GM18861 (cell line): Measurements from ENCODE around the gene SPATA13.

Experiments used
- ATAC-seq: cut with Tn5 transposase; IDR thresholded peaks from one replicate; pipeline ENCODE4 v1.9.1; 2021; ENCODE audit not compliant: unreplicated experiment

The SPATA13 gene

DNA sequence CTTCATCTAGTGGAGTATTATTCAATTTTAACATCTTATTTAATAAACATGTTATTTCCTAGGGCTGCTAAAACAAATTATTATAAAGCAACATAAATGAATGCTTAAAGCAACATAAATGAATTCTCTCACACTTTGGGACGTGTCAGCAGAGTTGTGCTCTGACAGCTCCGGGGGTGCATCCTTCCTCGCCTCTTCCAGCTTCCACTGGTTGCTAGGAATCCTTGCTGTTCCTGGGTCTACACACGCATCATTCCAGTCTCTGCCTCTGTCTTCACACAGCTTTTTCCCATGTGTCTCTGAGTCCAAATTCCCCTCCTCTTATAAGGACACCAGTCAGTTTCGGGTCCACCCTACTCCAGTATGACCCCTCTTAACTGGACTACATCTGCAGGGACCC lies 21.6 kb upstream of the SPATA13 start:
- ATAC-seq: no peak

DNA sequence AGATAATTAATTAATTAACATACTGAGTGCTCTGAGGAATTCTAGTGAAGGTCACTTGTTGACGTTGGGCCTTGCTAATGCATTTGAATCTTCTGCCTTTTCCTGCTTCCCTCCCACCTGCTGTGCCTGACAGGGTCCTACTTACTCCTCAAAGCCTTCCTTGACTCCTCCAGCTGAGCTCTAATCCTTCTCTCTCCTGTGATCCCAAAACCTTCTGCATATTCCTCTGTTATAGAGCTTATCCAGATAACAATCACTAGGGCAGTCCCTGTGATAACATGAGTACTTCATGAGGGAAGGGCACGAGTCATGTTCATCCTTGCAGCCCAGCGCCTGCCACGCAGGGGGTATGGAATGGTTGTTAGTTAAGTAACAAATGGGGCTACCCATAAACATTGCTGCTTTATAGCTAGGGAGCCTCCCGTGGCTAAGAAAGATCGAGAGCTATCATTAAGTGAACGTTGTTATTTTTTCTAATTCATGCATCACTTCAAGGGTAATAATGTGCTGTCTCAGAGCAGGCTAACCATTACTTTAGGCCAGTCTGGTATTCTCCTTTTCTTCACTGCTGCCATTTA lies 19.1 kb upstream of the SPATA13 start:
- no peak for ATAC-seq

DNA sequence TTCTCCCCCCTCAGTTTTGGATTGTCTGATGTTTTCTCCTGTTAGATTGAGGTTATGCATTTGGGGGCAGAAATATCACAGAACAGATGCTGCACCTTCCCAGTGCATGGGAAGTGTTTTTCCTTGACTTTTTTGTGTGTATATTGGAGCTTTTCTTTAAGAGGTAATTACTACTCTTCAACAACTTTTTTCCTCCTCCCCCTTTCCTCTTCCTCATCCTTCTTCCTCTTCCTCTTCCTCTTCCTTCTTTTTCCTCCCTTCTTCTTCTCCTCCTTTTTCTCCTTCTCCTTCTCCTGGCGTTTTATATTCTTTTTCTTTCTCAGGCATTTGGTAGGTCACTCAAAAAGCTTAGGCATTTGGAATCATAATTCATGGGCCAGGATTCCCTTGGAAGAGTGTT lies 18.1 kb upstream of the SPATA13 start:
- no peak for ATAC-seq

DNA sequence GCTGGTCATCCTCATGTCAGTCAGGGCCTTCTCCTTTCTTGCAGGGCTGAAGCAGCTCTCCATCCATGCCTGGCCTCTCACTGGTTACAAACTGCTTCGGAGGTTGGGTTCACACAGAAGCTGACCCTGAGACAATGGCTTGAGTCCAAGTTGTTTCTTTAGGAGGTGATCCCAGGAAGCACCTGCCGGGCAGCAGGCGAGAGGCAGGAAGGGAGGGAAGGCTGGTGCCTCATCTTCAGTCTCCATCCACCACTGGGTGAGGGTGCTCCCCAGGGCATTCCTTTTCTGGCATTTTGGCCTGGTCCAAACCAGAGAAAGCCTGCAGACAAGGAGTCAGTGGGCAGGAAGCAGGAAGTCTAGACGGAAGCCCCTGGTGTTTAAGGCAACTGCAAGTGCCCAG lies 17.6 kb upstream of the SPATA13 start:
- no peak for ATAC-seq

DNA sequence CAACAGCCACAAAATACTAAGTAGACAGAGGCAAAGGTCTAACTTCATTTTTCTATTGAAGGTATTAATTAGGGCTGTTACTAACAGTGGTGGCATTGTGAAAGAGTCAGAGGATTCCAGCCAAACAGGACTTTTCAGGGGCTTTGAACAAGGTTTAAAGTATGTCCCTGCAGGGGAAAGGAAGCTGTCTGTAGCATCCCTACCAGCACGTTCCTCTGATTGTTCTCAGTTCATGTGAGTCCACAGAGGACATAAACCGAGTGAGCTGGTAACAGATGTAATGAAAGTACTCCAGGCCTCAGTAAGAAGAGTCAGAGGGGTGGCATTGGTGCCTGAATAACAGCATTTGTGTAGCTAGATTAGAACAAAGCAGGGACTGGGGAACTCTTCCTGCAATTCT lies 15.3 kb upstream of the SPATA13 start:
- no peak for ATAC-seq

DNA sequence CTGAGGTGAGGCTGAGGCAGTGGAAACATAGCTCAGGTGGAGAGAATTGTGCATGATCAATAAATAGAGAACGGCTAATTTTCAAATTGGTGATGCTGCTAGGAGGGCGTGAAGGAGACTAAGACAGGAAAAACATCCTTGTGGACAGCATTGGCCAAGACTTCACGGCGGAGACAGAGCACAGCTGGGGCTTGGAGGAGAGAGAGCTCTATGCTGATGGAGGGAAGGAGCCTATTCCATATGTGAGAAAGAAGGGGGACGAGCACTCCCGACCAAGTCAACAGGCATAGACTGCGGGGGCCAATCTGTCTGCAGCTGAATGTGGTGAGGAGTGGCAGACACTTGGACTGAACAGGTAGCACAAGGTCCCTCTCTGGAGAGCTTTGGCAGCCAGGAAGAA lies 14.8 kb upstream of the SPATA13 start:
- ATAC-seq: no peak

DNA sequence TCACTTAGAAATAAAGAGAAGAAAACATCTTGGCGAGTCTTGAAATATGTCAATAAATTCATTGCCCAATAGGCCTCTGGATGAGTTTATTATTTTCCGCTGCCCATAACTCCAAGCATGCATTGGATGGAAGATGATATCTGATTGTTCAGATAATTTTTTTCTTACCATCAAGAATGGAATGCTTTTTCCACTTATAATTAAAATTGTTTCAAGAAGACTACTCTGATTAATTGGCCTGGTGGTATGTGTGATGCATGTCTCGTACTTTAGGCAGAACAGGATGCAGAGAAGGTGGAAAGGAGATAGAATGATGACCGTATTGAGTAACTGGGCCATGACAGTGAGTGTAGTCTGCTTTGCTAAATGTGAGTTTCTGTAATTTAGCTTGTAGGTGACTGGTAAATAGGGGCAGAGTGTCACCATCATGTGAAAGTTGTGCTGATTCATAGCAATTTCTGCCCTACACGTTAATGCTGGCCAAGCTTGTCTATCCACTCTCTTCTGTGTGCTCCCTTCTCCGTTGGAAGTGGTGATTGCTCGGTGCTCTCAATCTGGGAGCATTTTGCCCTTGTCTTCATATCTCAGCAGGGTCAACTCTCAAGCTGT lies 13.5 kb upstream of the SPATA13 start:
- no peak for ATAC-seq

DNA sequence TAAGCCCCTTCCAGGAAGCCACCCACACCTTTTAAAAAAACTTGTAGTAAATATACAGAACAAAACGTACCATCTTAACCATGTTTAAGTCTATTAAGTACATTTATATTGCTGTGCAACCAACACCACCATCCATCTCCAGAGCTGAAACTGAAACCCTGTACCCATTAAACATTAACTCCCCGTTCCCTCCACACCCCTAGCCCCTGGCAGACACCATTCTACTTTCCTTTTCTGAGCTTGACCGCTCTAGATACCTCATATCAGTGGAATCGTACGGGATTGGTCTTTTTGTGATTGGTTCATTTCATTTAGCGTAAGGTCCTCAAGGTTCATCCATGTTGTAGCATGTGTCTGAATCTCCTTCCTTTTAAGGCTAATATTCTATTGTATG lies 13.0 kb upstream of the SPATA13 start:
- ATAC-seq: peak; percentile 79

DNA sequence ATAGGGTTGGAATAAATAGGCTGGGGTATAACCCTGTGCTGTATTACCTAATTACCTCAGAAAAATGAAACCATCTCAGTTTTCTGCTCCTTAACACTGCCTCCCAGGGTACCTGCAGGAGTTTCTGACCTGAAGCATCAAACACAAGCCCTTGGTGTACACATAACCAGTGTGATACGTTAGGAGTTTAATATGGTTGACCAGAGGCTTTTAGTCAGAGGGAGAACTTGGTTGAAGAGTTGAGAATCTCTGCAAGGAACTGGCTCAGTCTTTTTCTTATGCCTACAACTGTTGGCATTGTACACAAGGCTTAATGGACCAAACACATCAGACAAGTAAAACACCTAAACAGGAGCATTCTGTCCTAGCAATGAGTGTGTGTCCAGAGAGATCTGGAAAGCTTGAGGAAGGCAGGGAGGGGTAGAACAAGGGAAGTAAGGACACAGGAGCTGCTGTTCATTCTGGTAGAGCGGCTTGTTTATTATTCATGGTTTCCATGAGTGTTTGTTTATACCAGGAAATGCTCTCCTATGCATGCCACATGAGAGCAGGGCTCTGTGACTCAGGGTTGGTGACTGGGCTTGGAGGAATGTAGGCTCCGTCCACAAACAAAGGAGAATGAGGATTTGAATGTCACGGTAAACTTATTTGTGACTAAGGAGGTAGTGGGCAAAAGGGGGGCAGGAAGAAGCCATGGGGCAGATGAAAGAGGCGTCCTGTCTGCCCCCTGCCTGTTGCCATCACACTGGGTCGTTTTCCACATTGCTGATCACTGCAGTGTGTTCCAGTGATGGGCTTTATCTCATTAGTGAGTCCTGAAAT lies 11.9 kb upstream of the SPATA13 start:
- ATAC-seq: no peak

DNA sequence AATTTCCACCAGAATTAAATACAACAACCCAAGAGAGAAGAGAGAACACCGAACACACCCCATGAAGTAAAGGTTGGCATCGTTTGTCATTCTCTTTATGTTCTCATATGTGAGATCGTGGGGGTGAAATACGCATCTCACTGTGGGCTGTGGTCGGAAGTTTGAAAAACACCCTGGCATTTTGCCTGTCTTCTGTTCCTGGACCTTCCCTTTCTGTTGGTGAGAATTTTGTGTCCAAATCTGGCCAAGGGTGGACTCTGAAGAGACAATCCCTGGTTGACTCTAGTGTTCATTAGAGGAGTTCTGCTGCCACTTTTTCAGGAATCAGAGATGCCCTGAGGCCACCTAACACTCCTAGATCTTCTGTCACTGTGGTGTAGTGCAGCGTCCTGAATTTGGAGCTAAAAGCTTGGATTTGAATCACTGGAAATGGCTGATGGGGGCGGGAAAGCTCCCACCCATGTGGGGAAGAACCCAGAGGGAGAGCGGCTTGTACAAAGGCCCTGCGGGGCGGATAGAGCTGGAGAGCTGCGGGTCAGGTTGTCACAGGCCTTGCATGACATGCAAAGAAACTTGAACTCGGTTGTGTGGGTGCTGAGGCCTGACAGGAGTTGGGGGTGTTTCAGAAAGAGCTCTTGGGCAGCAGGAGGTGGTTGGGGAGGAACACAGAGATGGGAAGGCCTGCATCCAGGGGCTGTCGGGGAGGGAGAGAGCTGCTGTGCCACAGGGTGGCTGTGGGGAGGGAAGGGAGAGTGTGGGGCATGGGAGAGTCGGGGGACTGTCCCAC lies 11.1 kb upstream of the SPATA13 start:
- no peak for ATAC-seq

DNA sequence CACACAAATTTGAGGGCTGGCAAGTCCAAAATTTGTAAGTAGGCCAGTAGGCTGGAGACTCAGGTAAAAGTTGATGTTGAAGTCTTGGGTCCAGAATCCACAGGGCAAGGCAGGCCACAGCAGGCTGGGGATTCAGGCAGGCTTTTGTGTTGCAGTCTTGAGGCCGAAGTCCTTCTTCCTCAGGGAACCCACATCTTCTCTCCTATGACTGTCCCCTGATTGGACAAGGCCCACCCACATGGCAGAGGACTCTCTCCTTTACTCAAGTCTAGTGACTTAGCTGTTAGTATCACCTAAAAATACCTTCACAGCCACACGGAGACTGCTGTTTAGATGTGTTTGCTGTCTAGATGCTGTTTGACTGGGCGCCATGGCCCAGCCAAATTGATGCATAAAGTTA lies 9.9 kb upstream of the SPATA13 start:
- ATAC-seq: no peak

DNA sequence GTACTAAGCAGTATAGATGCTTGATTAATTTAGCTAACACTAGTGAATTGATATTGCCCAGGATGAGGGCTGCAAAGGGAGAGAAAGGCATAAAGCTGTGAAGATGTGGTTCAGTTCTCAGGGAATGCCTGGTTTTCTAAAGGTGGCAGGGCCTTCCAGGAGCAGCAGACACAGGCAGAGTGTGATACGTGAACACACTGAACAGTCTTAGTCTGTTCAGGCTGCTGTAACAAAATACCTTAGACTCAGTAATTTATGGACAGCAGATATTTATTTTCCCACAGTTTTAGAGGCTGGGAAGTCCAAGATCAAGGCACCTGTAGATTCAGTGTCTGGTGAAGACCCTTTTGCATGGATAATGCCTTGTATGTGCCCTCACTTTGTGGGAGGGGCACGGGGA lies 8.7 kb upstream of the SPATA13 start:
- ATAC-seq: no peak

DNA sequence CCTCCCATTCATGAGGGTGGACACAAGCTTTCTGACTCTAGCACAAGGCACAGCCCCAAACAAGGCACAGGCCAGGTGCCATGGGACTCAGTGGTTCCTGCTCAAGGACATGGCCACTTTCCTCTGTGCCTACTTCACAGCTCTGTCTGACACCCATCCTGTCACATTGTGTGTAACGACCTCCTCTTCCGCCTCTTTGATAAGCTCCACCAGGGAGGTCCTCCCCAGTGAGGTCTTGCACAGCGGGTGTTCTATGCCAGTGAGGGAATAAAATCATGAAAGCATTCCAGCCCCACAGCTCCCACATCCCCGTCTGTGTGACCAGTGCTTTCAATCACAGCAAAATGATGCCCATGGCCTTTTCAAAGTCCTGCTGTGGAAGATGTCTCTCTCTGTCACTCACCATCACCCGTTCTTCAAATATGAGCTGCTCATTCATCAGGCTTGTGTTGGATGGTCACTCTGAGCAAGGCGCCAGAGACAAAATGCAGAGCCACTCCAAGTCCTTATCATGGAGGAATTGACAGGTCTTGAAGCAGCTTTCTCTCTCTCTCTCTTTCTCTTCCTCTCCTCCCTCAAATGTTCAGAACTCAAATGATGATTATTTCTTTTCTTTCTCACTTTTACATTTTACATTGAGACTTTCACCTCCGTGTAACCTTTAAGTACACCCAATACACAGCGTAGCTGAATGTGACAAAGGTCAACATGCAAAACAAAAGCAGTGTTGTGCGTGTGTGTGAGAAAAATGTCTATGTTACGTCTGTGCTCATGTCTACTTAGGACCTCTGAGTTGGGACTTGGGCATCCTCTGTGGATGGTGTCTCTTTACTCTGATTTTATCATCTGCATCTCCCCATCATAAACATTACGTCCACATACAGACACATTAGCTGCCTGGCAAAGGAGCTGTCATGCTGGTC lies 8.0 kb upstream of the SPATA13 start:
- no peak for ATAC-seq

DNA sequence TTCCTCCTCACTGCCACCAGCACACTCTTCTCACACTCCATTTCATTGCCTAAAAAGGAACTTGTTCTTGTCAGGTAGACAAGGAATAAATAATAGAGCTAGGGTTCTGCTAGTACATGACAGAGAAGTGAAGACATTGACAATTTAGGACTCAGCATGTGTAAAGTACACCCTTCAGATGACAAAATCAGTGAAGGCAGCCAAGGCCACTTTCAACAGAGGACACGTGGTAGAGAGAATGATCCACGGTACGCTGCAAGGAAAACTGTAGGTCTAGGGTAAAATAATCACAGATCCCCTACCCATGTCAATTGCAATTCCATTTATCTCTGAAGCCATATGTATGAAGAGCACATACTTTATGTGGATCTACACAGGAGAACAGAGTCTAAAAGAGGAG lies 7.2 kb upstream of the SPATA13 start:
- ATAC-seq: no peak

DNA sequence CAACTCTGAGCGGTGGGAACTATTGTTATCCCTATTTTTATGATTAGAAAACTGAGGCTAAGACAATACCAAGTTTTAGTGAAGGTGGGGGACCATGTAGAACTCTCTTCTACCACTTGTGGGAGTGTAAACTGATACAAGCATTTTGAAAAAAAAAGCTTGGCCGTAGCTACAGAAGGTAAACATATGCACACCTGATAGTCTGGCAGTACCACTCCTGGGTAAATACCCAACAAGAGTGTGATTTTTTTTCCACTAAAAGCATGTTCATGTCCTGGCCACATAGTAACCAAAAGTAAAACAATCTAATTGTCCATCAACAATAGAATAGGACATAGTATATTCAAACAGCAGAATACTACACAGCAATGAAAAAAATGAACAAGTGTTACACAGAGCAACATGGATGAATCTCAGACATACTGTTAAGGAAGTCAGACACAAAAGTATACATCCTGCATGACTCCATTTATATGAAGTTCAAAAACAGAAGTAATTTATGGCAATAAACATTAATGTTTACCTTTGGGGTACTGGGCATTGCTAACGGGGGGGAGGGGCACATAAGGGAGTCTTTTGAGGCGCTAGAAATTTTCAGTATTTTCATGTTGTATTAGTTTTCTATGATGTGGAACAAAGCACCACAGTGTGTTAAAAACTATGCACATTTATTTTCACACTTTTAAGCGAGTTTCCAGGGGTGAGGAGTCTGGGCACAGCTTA lies 6.4 kb upstream of the SPATA13 start:
- ATAC-seq: no peak

DNA sequence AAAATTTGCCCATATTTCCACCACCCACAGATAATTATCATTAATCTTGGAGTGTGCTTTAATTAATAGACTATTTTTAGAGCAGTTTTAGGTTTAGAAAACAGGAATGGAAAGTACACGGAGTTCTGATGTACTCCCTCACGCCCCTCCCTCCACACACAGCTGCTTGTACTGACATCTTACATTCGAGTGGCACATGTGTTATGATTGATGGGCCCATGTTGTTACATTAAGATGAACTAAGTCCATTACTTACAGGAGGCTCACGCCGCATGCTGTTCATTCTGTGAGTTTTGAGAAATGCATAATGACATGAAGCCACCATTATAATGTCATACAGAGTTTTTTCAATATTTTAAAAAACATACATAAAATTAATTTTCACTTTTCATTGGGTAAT lies 1.2 kb upstream of the SPATA13 start:
- no peak for ATAC-seq

DNA sequence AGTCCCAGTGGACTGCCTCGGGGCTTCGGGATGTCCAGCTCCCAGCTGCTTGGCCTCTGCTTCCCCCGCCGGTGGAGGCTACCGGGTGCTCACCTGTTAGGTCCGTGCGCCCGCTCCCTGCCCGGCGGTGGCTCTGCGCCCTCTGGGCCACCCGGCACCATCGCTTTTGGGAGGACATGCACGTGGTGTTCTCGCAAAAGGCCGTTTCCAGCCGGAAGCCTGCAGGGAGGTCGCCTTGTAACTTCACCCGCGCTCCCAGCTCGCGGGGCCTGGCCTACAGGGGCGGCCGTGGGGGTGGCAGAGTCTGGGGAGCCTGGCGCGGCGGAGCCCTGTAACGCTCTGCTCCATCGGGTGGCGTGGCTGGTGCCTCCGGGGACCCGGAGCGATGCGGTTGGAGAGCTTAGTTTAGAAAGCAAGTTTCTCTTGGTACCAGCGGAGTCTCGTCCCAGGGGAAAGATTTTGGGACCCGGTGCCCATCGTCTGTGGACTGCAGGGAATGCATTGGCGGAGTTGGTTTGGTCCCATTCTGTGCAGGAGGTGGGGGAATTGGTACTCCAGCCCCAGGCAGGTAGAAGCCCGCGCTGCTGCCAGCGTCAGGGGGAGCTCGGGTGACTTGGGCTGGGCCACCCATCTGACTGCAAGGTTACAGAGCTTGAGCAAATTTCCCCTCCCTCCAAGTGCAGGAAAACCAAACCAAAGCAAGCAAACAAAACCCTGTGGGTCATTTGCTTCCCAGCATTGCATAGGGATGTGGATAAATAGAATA lies 673 bp downstream of the SPATA13 start:
- peak; percentile 21 for ATAC-seq

DNA sequence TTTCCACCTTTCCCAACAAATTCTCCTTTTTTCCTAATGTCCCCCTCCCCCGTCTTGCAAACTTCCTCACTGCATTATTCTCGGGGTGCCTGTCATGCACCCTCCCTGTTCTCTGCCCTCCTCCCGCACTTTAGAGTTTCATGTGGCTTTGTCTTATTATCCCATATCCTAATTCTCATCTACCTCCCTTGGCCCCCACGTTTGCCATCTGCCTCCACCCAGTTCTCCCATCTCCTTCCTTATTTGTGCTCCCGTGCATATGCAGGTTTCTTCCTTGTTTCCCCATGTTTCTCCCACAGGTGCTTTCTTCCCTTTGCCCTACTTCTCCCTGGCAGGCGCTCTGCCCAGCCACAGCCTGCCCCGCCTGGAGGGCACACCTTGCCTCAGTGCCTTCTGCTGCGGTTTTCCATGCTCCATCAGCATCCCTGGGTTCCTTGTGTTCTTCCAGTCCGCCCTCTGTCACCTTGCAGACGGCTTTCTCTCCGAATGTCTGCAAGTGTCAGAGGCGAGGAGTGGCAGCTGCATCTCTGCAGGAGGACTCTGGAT lies 1.5 kb downstream of the SPATA13 start:
- no peak for ATAC-seq

DNA sequence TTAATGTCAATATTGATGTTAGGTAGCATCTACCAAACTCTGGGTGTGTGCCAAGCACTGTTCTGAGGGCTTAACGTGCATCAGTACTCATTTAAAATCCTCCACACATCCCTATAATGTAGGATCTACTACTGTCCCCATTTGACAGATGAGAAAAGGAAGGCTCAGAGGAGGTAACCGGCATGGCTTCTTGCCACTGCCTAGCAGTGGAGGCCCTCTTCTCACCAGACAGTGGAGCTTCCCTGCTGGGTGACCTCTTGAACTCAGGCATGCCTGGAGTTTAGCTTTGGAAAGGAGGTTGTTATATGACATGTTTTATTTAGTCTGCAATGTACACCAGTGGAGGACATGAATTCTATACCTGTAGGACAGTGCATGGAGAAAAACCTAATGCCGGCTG lies 2.1 kb downstream of the SPATA13 start:
- ATAC-seq: no peak
